Kidney (tissue), 14 donors: Measurements from ENCODE around the gene CRYL1. TPM values are rescaled to one million over a fixed set of nuclear protein-coding genes. Genes with fewer than 3 reads are reported as not detected.

Experiments
- DNase-seq, 5 donors: peaks; one replicate each; pipeline ENCODE4 v3.0.0-alpha.2; 2013 to 2020
- FAIRE-seq: peaks from 2 replicates; lab custom pipeline; 2012; peaks lifted over from hg19 to GRCh38; lab: Jason Lieb, UNC
- H3K27ac ChIP-seq, 2 donors: one replicate each; pipeline ENCODE4 v1.7.0; 2013; ENCODE audit warnings: low read depth in 2 of 2, low read length in 2 of 2, inconsistent platforms in 1 of 2
- H3K27me3 ChIP-seq: one replicate; pipeline ENCODE4 v1.7.1; 2013; ENCODE audit warnings: low read length, inconsistent platforms; ENCODE audit not compliant: control insufficient read depth, insufficient read depth
- H3K36me3 ChIP-seq, 3 donors: one replicate each; pipeline versions ENCODE4 v1.7.0 to v1.7.1; 2013; ENCODE audit warnings: low read length in 3 of 3, control low read depth in 1 of 3, inconsistent platforms in 1 of 3; ENCODE audit not compliant: insufficient read depth in 3 of 3, control insufficient read depth in 2 of 3
- H3K4me1 ChIP-seq, 3 donors: one replicate each; pipeline versions ENCODE4 v1.7.0 to v1.7.1; 2013; ENCODE audit warnings: low read length in 3 of 3, inconsistent platforms in 1 of 3, low read depth in 1 of 3; ENCODE audit not compliant: control insufficient read depth in 2 of 3, insufficient read depth in 2 of 3
- H3K4me3 ChIP-seq, 3 donors: one replicate each; pipeline versions ENCODE4 v1.7.0 to v1.8.1; 2013; ENCODE audit warnings: low read length in 3 of 3, control low read depth in 1 of 3, inconsistent platforms in 1 of 3
- H3K9ac ChIP-seq, 3 donors: one replicate each; pipeline versions ENCODE4 v1.7.0 to v1.7.1; 2013; ENCODE audit warnings: low read length in 3 of 3, control low read depth in 1 of 3, inconsistent platforms in 1 of 3
- H3K9me3 ChIP-seq, 3 donors: one replicate each; pipeline versions ENCODE4 v1.7.0 to v1.7.1; 2013; ENCODE audit warnings: low read length in 3 of 3, control low read depth in 1 of 3, inconsistent platforms in 1 of 3; ENCODE audit not compliant: control insufficient read depth in 2 of 3, insufficient read depth in 1 of 3
- CTCF ChIP-seq: IDR thresholded peaks from 3 replicates; pipeline ENCODE4 v1.5.1; 2012; ENCODE audit warnings: mild to moderate bottlenecking, moderate library complexity, borderline replicate concordance; ENCODE audit not compliant: insufficient read depth; ENCODE audit errors: extremely low read depth
- intact Hi-C: fragments of 100-400 bp; cut with DNase I; formaldehyde crosslinking; loops from one replicate; pipeline ENCODE4 v1.11.1; 2022
- polyA plus RNA-seq: library from polyadenylated mRNA; stranded (reverse); fragments of 350-450 nt; fragmentation: Illumina TruSeq; extraction: RNeasy Lipid Tissue Mini Kit (QIAGEN cat#74804); gene quantifications from one replicate; pipeline ENCODE4 v1.2.3, GENCODE V29; 2014; ENCODE audit warnings: low read depth, low replicate concordance; ENCODE audit not compliant: insufficient read depth
- total RNA-seq: library from RNA; stranded (reverse); fragmentation: NEBNext Ultra II Directional; extraction: Animal tissue kit (Norgen Biotek cat#: 25700); gene quantifications from one replicate; pipeline ENCODE4 v1.2.1, GENCODE V29; 2021
- donor health status: control.
- donor health status: control.
- donor health status: control.
- donor health status: control.
- donor health status: control.
- donor health status: DM: yes; HTN: yes; CAD: no.
- donor health status: Normal renal cell carcinoma (clear cell type).

Gene CRYL1
- total and polyA plus RNA-seq, 2 donors from 2014 or later: 130 to 462 TPM

GRCh38 chr13:20403826-20404225, 121.8 kb downstream of the CRYL1 start:
- DNase-seq (no peak), FAIRE-seq (no peak)
- H3K9me3 ChIP-seq: no peaks in the 10 kb centered on the region
- no peak overlapping the region for H3K9ac ChIP-seq
- intact Hi-C loops: no loop called here
- H3K36me3 ChIP-seq: peaks cover 0 to 31% (median 7%) of the 10 kb centered on the region in 3 donors
- TF ChIP-seq CTCF: no peak
- no peaks in the 10 kb centered on the region for H3K4me1 ChIP-seq
- H3K4me3 ChIP-seq: no peak overlapping the region
- no peaks in the 10 kb centered on the region for H3K27me3 ChIP-seq
- H3K27ac ChIP-seq: no peak overlapping the region

GRCh38 chr13:20402881-20403280, 122.8 kb downstream of the CRYL1 start:
- Histone ChIP-seq H3K36me3 (peaks cover 0 to 31% (median 7%) of the 10 kb centered on the region in 3 donors), H3K27ac (no peak overlapping the region), H3K27me3 (no peaks in the 10 kb centered on the region), H3K9me3 (no peaks in the 10 kb centered on the region), H3K9ac (no peak overlapping the region), H3K4me3 (no peak overlapping the region), H3K4me1 (no peaks in the 10 kb centered on the region)
- intact Hi-C loops: no loop called here
- FAIRE-seq (no peak), DNase-seq (no peak)
- no peak for TF ChIP-seq CTCF

- TF ChIP-seq CTCF: no peak
- H3K36me3 ChIP-seq: peaks cover 0 to 31% (median 7%) of the 10 kb centered on the region in 3 donors
- H3K4me3 ChIP-seq: no peak overlapping the region
- FAIRE-seq: no peak
- H3K27me3 ChIP-seq: no peaks in the 10 kb centered on the region
- H3K9ac ChIP-seq: no peak overlapping the region
- no peaks in the 10 kb centered on the region for H3K4me1 ChIP-seq
- intact Hi-C loops: no loop called here
- DNase-seq: no peak
- H3K9me3 ChIP-seq: no peaks in the 10 kb centered on the region
- H3K27ac ChIP-seq: no peak overlapping the region
Measured at GRCh38 chr13:20401931-20402856, 123.5 kb downstream of the CRYL1 start.
